ENCODE results near the gene IQSEC1.
"Not testable (repeated sequence)": the region's sequence is repeated elsewhere in the genome, so short reads cannot be mapped to it uniquely, and the experiment has no call there.

The IQSEC1 gene

DNA sequence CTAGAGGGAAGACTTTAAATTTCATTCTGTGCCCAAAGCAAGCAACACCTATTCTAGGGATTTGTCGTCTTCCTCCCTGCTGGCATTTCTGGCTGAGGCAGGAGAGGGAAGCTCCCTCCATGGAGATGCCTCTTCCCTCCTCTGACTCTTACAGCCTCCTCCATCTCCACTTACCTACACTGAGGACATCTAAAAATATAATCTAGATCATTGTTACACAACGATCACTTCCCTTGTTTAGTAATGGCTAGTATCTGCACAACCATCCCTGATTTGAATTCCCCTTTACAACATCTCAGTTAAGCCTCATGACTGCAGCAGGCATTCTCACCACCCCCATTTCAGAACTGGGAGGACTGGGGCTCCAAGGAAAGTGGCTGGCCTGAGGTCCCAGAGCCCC is 219.4 kb downstream of the IQSEC1 start:
- not testable (repeated sequence) for DNase-seq

GRCh38 chr3:12852201-12852600 is 221.0 kb downstream of the IQSEC1 start:
- no peak for DNase-seq
